Upper lobe of right lung (tissue), 1 donor: ENCODE results near the gene MED28. TPM values are rescaled to one million over a fixed set of nuclear protein-coding genes. Genes with fewer than 3 reads are reported as not detected.

Source experiments
- ATAC-seq: fragments of 200-7000 bp; cut with Tn5 transposase; one replicate; pipeline ENCODE4 v1.9.1; 2020; ENCODE audit warnings: mild to moderate bottlenecking, moderate library complexity
- DNase-seq: peaks from one replicate; pipeline ENCODE4 v3.0.0-alpha.2; 2020
- H3K27ac ChIP-seq: fragments of 200-600 bp; one replicate; pipeline ENCODE4 v1.8.0; 2022
- H3K27me3 ChIP-seq: fragments of 200-600 bp; one replicate; pipeline ENCODE4 v1.8.0; 2022; ENCODE audit warnings: mild to moderate bottlenecking
- H3K36me3 ChIP-seq: fragments of 200-600 bp; one replicate; pipeline ENCODE4 v1.8.0; 2022
- H3K4me1 ChIP-seq: fragments of 200-600 bp; one replicate; pipeline ENCODE4 v1.8.0; 2022
- H3K4me3 ChIP-seq: fragments of 200-600 bp; one replicate; pipeline ENCODE4 v1.8.0; 2022; ENCODE audit warnings: mild to moderate bottlenecking
- H3K9me3 ChIP-seq: fragments of 200-600 bp; one replicate; pipeline ENCODE4 v1.8.0; 2022
- intact Hi-C: fragments of 100-400 bp; cut with DNase I; formaldehyde crosslinking; loops from one replicate; pipeline ENCODE4 v1.11.0; 2022
- total RNA-seq: library from RNA; stranded (reverse); fragmentation: NEBNext Ultra II Directional; extraction: Animal tissue kit (Norgen Biotek cat#: 25700); gene quantifications from one replicate; pipeline ENCODE4 v1.2.1, GENCODE V29; 2021
- TF ChIP-seq, protein P1 (sequence below): fragments of 200-600 bp; IDR thresholded peaks from one replicate; pipeline ENCODE4 v1.8.0; 2022; ENCODE audit warnings: antibody characterized with exemption
- donor health status: DM: no; HTN: yes; CAD: no; lungs with severe emphysema.

Gene MED28
- total RNA-seq, 1 donor from 2014 or later, result 50.0 TPM

GRCh38 chr4:17583941-17584340, 30.5 kb upstream of the MED28 start:
- H3K4me3 ChIP-seq, result no peak overlapping the region
- DNase-seq (no peak), ATAC-seq (no peak)
- no peaks in the 10 kb centered on the region for H3K9me3 ChIP-seq
- no peaks in the 10 kb centered on the region for H3K27me3 ChIP-seq
- H3K36me3 ChIP-seq, result peaks cover 81% of the 10 kb centered on the region
- intact Hi-C loops, result no loop called here
- H3K27ac ChIP-seq, result no peak overlapping the region
- peaks cover 21% of the 10 kb centered on the region for H3K4me1 ChIP-seq
- TF ChIP-seq, protein P1, sequence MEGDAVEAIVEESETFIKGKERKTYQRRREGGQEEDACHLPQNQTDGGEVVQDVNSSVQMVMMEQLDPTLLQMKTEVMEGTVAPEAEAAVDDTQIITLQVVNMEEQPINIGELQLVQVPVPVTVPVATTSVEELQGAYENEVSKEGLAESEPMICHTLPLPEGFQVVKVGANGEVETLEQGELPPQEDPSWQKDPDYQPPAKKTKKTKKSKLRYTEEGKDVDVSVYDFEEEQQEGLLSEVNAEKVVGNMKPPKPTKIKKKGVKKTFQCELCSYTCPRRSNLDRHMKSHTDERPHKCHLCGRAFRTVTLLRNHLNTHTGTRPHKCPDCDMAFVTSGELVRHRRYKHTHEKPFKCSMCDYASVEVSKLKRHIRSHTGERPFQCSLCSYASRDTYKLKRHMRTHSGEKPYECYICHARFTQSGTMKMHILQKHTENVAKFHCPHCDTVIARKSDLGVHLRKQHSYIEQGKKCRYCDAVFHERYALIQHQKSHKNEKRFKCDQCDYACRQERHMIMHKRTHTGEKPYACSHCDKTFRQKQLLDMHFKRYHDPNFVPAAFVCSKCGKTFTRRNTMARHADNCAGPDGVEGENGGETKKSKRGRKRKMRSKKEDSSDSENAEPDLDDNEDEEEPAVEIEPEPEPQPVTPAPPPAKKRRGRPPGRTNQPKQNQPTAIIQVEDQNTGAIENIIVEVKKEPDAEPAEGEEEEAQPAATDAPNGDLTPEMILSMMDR, result no peak

GRCh38 chr4:17584521-17585213, 29.8 kb upstream of the MED28 start:
- ATAC-seq, result no peak
- no peak for DNase-seq
- Histone ChIP-seq H3K36me3 (peaks cover 88% of the 10 kb centered on the region), H3K27ac (no peak overlapping the region), H3K9me3 (no peaks in the 10 kb centered on the region), H3K4me1 (peaks cover 14% of the 10 kb centered on the region), H3K4me3 (no peak overlapping the region), H3K27me3 (no peaks in the 10 kb centered on the region)
- TF ChIP-seq, protein P1, result no peak
- intact Hi-C loops, result no loop called here

DNA sequence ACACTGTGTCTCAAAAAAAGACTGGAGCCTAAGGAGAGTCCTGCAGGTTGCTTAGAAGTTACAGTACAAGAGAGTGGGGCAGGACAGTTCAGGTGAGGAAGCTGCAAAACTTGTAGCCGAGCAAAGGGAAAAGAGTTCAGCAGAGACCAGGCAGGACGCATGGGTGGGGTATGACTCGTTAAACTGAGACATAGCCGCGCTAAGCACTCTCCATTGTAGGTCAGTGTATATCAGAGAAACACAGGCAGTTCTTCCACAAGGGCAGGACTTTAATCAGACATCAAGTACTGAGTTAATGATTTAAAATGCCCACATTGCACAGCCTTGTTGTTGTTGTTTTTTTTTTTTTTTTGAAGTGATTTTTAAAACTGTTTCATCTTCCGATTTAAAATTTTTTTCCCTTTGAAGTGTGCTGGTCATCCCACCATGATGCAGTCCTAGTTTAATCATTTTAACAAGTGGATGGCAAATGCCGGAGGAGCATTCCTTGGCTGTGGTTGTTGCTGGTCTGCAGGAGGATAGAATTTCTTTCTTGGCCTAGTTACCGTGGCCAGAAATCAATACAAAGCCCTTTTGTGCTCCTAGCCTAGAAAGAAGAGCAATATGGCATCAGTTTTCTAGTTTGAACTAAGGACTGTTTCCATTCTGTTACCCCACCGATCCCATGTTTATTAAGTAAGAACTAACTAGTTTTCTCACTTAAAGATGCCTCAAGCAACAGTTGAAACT, 27.2 kb upstream of the MED28 start:
- H3K9me3 ChIP-seq, result no peaks in the 10 kb centered on the region
- intact Hi-C loops, result no loop called here
- H3K36me3 ChIP-seq, result peaks cover 98% of the 10 kb centered on the region
- no peak overlapping the region for H3K4me3 ChIP-seq
- H3K27me3 ChIP-seq, result no peaks in the 10 kb centered on the region
- ATAC-seq, result no peak
- H3K4me1 ChIP-seq, result no peaks in the 10 kb centered on the region
- TF ChIP-seq, protein P1, result no peak
- DNase-seq, result no peak
- H3K27ac ChIP-seq, result no peak overlapping the region

GRCh38 chr4:17589355-17589754, 25.1 kb upstream of the MED28 start:
- TF ChIP-seq, protein P1, result no peak
- Histone ChIP-seq H3K27ac (no peak overlapping the region), H3K27me3 (no peaks in the 10 kb centered on the region), H3K4me1 (no peaks in the 10 kb centered on the region), H3K4me3 (no peak overlapping the region), H3K36me3 (peaks cover 98% of the 10 kb centered on the region), H3K9me3 (no peaks in the 10 kb centered on the region)
- DNase-seq, result no peak
- intact Hi-C loops, result no loop called here
- ATAC-seq, result no peak

DNA sequence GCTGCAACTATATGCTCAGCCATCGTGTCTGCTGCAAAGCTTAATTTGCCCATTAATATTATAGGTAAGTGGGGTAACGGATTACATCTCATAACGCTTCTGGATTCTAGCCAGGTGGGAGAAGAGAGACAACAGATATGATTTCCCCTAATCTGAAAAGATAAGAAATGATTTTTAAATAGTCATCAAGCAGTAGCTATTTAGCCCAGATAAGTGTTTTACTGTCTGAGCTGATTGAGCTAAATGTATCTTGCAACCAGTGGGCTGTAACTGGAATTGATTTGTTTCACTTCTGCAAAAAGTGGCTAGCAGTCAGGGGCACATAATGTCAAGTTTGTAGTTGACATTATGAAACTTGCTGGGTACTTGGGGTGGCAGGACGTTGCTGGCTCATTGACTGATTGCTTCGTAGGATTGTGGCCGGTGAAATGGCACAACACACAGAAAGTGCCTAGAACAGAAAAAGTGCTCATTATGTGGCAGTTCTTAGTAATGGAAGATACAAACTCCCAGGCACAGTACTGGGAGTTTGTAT, 18.9 kb upstream of the MED28 start:
- TF ChIP-seq, protein P1, result no peak
- Histone ChIP-seq H3K27ac (no peak overlapping the region), H3K4me1 (no peaks in the 10 kb centered on the region), H3K4me3 (no peak overlapping the region), H3K9me3 (no peaks in the 10 kb centered on the region), H3K27me3 (no peaks in the 10 kb centered on the region), H3K36me3 (peaks cover 100% of the 10 kb centered on the region)
- DNase-seq (no peak), ATAC-seq (peak; percentile 87)
- intact Hi-C loops, result no loop called here
